ENCODE data around the gene CELSR1.
"Not testable (repeated sequence)": the region's sequence is repeated elsewhere in the genome, so short reads cannot be mapped to it uniquely, and the experiment has no call there.

The CELSR1 gene

GRCh38 chr22:46415776-46416519, 121.5 kb downstream of the CELSR1 start:
- DNase-seq = no peak

GRCh38 chr22:46414704-46415103, 122.7 kb downstream of the CELSR1 start:
- no peak for DNase-seq

- DNase-seq = no peak
These were observed 123.6 kb downstream of the CELSR1 start for GRCh38 chr22:46413725-46414379.

DNA sequence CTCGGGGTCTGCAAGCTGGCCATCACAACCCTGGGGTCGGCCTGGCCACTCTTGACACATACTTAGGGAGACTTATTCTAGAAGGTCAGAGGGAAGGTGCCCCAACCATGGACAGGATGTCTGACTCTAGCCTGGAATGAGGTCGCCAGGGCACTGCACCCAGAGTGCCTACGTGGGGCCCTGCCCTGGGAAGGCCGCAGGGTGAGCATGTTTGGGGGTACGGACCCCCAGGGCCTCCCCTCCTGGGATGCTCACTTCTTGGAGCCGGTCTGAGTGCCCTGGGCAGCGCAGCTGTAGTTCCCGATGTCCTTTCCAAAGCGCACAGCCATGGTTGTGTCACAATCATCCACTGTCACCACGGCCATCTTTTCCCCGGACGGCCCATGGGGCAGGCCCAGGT, 126.1 kb downstream of the CELSR1 start:
- DNase-seq = no peak

DNA sequence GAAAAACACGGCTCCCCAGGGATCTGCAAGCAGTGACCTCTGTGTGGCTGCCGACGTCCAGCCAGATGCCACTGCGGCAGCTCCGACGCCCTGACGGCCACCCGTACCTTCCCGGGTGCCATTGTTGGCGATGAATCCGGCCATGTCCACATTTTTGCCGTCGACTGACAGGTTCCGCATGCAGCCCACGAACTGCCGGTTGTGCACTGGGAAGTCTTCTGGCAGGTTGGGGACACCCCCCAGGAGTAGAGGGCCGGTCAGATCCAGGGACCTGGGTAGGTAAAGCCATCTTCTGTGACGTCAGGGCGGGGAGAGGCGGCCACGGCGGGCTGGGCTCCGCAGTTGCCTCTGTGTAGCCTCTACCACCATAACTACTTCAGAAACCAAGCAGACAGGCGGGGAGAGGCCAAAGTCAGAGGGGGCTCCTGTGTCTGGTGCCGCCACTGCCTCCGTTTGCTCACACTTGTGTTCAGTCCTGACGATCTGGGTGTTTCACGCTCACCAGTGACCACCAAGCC, 127.1 kb downstream of the CELSR1 start:
- no peak for DNase-seq

GRCh38 chr22:46409631-46410210, 127.7 kb downstream of the CELSR1 start:
- DNase-seq = no peak

DNA sequence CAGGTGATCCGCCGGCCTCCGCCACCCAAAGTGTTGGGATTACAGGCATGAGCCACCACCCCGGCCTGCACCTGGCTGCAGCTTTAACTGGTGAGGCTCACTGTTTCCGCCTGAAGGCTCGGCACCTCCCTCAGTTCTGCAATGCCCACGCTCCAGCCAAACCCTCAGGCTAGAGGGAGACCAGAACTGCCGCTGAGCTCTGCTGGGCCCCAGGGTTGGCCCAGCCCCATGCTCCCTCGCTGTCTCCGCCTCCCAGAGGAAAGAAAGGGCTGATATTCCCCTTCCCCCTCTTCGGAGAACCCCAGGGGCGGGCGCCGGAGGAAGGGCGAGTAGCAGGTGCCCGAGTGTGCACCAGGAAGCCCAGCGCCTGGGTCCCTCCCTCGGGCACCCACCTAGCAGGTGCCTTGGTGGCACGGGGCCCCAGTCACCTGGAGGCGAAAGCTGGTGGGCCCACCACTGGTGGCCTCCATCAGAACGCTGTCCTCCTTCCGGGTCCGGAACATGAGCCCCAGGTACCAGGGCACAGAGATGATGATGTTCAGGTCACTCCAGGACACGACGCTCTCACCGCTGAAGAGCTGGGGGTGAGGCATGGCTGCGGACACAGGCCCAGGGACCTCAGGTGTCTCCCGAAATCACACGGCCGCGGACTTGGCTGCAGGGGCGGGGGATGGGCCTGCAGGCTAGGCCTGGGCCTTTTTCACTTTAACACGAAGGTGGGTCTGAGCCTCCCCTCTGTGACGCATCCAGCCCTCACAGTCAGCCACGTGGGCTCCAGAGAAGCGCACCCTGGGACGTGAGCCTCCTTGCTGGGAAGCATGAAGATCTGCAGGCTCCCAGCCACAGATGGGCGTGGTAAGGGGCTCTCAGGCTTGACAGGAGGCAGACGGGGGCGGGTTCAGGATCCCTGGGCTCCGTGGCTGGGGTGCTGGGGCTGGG, 128.6 kb downstream of the CELSR1 start:
- no peak for DNase-seq

GRCh38 chr22:46407748-46408147, 129.7 kb downstream of the CELSR1 start:
- no peak for DNase-seq

DNA sequence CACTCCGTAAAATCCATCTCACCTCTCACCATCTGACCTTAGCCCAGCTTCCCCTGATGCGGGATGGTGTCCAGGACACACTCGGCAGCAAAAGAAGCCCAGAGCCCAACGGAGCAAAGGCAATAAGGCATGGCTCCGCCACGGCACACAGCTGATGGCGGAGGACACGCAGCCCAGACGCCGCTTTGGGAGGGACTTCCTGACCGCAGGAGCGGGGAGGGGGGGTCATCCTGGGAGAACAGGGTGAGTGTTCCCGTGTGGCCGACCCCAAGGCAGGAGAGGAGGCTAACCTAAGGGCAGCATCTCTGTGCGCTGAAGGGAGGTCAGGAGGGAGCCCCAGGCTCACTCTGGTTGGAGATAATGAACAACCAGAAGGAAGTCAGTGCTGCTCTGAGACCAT, 130.6 kb downstream of the CELSR1 start:
- DNase-seq = no peak

DNA sequence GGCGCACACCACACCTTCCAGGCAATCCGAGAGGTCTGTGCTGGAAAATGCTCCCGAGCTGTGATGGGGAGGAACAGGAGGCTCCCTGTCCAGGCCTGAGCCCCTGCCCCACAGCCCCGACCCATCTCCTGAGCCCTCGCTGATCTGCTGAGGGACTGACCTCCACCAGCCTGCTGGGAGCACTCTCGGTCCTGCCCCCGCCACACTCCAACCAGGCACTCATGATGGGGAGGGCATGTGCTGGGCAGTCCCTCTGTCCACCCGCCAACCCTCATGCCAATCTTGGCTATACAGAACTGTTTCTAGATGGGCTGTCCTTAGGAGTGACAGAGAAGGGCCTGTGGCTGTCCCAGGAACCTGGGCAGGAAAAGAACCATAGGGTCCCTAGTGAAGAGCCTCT, 131.1 kb downstream of the CELSR1 start:
- DNase-seq = no peak

DNA sequence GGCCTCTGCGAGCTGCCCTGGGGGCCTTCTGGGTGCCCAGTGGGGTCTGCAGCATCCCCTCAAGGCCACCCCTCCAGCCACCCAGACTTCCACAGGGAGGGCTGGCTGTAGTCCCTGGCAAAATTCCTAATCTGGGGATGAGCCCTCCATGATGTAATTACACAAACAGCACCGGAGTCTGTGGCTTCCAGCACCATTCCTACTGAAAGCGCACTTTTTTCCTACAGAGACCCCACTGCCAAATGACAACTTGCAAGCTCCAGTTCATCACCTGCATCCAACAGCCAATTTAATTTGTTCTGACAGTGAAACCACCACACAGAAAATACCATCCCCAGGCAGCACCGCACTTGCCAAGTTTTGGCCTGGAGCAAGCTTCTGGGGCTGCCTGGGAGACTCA, 131.5 kb downstream of the CELSR1 start:
- DNase-seq = no peak

DNA sequence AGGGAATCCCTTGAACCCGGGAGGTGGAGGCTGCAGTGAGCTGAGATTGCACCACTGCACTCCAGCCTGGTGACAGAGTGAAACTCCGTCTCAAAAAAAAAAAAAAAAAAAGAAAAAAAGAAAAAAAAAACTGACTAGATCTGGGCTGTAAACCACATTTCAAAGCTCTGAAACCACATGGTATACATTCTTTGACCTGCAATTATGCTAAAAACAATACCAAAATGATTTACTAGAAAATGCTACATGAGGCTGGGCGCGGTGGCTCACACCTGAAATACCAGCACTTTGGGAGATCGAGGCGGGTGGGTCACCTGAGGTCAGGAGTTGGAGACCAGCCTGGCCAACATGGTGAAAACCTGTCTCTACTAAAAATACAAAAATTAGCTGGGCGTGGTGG, 133.5 kb downstream of the CELSR1 start:
- not testable (repeated sequence) for DNase-seq

DNA sequence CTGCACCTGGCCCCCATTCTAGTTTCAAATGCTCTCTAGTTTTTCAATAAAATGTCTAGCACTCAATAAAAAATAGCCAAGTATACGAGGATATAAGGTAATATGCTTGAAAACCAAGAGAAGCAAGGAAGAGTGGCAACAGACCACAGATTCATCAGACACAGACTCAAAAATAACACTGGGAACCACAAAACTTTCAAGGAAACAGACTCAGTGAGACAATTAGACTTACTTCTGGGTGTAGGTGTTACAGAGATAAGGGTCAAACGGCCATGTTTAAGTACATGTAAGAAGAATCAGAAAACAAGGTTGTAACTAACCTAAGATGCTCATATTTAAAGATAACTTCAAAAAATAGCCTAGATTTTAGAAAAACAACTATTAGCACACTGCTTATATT, 134.9 kb downstream of the CELSR1 start:
- no peak for DNase-seq

- no peak for DNase-seq
These were observed 136.1 kb downstream of the CELSR1 start for GRCh38 chr22:46401370-46401769.

- DNase-seq = no peak
These were observed 138.0 kb downstream of the CELSR1 start for GRCh38 chr22:46399251-46400024.

DNA sequence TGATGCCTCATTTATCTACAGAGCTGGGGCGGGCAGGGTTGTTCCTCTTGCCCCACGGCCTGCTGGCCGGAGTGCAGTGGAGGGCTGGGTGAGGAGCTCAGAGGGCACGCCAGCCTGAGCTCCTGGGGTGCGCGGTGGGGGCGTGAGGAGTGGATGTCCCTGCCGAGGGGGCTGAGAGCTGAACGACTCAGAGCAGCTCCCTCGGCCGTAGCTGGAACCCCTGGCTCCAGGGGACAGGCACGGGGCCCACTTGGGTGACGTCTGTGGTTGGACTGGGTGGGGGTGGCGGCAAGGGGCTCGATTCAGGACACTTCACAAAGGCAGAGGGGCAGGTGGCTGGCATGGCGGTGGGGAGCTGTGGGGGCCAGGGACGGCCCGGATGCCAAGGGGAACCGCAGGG, 139.5 kb downstream of the CELSR1 start:
- no peak for DNase-seq

GRCh38 chr22:46397514-46397913, 139.9 kb downstream of the CELSR1 start:
- no peak for DNase-seq

- DNase-seq = not testable (repeated sequence)
These were observed 140.4 kb downstream of the CELSR1 start for GRCh38 chr22:46397049-46397448.

DNA sequence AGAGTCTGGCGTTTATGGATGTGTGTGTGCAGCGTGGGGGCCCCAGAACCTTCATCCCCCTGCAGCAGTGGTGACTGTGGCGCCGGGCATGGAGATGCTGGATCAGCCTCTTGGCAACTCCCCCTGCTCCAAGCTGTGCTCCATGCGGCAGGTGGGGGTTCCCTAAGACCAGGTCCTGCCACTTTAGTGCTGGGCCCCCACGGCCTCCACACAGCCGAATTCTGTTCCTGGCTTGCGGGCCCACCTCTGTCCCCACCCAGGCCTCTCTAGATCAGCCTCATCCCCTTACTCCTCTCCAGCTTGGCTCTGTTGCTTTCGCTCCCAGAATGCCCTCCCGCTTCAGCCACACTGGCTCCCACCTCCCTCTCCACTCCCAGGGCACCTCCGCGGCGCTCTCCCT, 142.3 kb downstream of the CELSR1 start:
- DNase-seq = no peak

GRCh38 chr22:46394622-46395021, 142.8 kb downstream of the CELSR1 start:
- no peak for DNase-seq

- no peak for DNase-seq
These were observed 143.5 kb downstream of the CELSR1 start for GRCh38 chr22:46393873-46394272.

Data from activated naive CD4-positive, alpha-beta T cell treated with anti-CD3 and anti-CD28 coated beads, Interleukin-2, amount 50 U/mL, for 16 hours (primary cell).